ENCODE measurements around the gene RNF138.
"Not testable (repeated sequence)": the region's sequence is repeated elsewhere in the genome, so short reads cannot be mapped to it uniquely, and the experiment has no call there.

RNF138 gene

DNA sequence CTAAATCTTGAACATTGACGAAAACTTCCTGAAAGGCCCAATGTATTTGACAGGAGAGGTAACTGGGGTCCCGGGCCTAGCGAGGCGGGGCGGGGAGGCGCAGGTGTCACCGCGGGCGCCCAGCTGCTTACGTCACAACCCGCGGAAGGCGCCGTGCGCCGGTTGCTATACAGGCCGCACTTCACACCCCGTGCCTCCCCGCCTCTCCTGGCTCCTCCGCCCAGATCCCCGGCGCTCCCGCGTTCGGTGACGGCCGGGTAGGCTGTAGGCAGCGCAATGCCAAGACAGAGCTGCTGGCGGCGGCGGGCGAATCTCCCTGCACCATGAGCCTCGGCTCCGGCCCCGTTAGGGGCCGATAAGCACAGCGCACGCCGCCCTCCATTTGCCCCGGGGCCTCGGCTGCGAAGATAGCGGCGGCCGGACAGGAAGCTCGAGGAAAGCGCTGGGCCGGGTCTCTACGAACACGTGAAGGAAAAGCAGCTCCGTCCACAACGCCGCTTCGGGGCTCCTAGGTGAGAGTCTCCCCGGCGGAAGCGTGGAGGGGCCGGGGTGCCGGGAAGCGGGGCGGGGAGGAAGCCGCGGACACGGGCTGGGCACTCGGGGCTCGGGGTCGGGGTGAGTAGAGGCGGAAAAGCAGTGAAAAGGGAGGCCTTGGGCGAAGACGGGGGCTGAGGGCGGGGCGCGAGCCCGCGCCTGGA lies at the start of gene RNF138:
Gene RNF138, plus strand, starts transcription at position 151 of the 698 bp plus-strand sequence. CDS start 903 bp downstream, outside the sequence.
- DNase-seq (ENCODE audit: extremely low read depth in 1 of 2, low read depth in 1 of 2) = peak; percentile 79

DNA sequence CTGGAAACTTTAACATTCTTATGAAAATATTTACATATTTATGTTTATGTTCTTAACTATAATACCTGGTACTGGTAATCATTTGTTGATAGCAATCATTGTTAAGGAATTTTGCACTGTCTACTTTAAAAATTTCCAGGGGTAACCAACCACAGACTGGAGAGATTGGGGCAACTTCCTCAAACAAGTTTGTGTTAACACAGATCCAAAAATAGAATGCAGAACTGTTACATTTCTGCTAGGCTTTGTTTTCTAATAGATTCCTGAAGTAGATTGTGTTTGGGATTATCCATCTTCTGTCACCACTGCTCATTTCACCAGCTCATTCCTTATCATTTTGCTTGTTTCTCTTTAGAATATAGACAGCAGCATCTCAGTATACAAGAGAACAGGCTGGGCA lies 49.3 kb upstream of the RNF138 start:
- DNase-seq (ENCODE audit: extremely low read depth in 1 of 2, low read depth in 1 of 2) = no peak

- no peak for DNase-seq (ENCODE audit: extremely low read depth in 1 of 2, low read depth in 1 of 2)
Observed at GRCh38 chr18:32048507-32049091, 43.1 kb upstream of the RNF138 start.

- DNase-seq (ENCODE audit: extremely low read depth in 1 of 2, low read depth in 1 of 2) = peak in 1 of 2 donors; percentile 59
Observed at GRCh38 chr18:32049393-32050171, 42.1 kb upstream of the RNF138 start.

GRCh38 chr18:32056613-32057358 lies 34.9 kb upstream of the RNF138 start:
- no peak for DNase-seq (ENCODE audit: extremely low read depth in 1 of 2, low read depth in 1 of 2)

DNA sequence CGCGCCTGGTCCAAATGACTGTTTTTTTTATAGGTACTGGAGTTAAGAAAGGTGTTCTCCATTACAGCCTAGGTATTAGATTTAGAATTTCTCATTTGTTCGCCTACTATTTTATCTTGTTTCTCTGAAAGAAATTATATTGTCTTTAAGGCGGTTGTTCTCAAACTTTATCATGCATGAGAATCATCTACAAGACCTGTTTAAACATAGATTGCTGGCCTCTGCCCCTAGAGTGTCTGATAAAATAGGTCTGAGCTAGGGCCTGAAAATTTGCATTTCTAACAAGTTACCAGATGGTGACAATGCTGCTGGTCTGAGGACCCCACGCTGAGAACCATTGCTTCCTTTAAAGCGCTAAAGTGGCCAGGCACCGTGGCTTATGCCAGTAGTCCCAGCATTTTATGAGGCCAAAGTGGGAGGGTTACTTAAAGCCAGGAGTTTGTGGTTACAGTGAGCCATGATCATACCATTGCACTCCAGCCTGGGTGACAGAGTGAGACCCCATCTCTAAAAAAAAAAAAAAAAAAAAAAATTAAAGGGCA lies 34.0 kb upstream of the RNF138 start:
- no peak for DNase-seq (ENCODE audit: extremely low read depth in 1 of 2, low read depth in 1 of 2)

DNA sequence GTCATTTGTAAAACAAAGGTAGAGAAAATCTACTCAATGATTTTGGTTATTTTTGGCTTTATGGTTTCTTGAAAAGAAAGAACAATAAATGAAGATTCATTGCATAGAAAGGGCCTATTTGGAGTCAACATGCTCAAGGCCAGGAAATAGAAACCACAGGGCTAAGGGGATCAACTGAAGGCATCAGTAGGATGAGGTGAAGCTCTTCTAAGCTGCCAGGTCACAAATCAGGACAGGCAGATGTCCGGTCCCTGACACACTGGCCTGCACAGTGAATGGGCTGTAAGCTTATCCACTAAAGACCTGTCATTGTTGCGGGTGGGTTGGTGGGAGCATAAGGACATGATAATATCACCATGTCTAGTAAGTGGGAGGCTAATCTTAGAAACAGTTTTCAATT lies 31.6 kb upstream of the RNF138 start:
- no peak for DNase-seq (ENCODE audit: extremely low read depth in 1 of 2, low read depth in 1 of 2)

DNA sequence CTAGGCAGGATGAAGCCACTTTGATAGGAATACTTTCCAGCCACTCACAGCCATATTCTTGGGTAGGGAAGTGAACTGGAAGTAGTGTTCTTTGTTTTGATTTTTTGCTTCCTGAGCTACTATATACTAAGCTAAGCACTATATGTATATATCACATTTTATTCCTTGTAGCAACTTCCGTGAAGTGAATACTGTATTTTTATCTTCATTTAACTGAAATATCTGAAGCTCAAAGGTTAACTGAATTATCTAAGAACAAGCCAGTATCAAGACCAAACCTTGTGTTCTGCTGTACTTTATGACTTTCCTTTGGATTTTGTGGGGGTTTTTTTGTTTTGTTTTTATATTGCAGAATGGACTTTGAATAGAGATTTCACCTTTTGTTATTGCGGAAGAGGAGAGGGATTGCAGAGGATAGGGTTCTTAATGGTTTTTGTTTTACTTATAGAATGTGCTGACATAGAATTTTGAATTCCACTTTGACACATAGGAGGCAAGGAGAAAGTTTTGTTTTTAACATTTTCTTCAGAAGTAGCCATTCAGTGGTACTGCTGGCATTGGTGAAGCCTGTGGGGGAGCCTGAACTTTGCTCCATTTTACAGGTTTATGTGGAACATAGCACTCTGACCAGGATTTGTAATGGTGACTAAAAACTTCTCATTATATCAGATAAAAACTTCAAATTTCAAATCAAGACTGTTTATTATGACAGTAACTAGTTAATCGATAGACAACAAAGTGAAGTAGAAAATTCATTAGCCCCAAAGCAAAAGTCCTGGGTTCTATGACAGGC lies 24.1 kb upstream of the RNF138 start:
- DNase-seq (ENCODE audit: extremely low read depth in 1 of 2, low read depth in 1 of 2) = no peak

GRCh38 chr18:32072321-32072720 lies 19.4 kb upstream of the RNF138 start:
- no peak for DNase-seq (ENCODE audit: extremely low read depth in 1 of 2, low read depth in 1 of 2)

DNA sequence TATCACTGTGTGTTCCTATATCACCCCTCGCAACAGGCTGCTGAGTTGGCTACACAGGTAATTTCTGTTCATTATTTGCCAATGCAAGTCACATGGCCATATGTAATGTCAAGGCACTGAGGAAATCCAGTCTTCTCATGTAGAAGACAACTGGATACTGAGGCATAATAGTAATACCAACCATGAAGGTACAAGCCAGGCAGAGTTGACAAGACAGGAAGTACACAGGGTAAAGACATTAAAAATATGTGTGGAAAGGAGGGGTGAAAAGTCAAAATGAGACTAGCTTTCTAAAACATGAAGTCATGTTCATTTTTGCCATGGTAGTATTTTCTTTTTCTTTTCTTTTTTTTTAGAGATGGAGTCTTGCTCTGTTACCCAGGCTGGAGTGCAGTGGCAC lies 17.5 kb upstream of the RNF138 start:
- no peak for DNase-seq (ENCODE audit: extremely low read depth in 1 of 2, low read depth in 1 of 2)

GRCh38 chr18:32078845-32079244 lies 12.8 kb upstream of the RNF138 start:
- no peak for DNase-seq (ENCODE audit: extremely low read depth in 1 of 2, low read depth in 1 of 2)

DNA sequence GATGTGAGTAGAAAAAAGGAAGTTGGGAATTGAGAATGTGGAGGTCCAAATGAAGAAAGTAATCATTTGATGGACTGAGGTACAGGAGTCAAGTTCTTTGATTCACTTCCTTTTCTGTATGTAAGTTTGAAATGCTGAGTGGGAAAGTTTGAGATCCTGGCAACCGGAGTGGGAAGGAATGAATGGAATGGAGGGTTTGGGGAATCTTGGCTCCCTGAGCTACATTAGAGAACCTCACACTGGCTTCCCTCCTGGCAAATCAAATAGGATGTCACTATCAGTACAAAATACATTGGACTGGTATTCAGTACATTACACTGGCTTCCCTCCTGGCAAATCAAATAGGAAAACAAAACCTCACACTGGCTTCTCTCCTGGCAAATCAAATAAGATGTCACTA lies 9.8 kb upstream of the RNF138 start:
- DNase-seq (ENCODE audit: extremely low read depth in 1 of 2, low read depth in 1 of 2) = no peak

- no peak for DNase-seq (ENCODE audit: extremely low read depth in 1 of 2, low read depth in 1 of 2)
Observed at GRCh38 chr18:32083781-32084180, 7.9 kb upstream of the RNF138 start.

DNA sequence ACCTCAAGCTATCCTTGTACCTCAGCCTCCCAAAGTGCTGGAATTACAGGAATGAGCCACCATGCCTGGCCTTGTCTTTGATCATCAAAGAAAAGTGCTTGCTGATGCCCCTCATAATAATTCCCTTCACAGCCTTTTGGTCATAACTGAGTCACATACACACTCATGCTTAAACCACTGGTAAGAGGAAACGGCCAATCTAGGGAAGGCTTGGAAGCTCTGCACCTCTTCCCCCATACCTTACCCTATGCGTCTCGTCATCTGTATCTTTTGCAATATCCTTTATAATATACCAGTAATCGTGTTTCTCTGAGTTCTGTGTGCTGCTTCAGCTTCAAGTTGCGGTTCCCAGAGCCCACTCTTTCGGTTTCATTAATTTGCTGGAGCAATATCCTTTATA lies 4.8 kb upstream of the RNF138 start:
- DNase-seq (ENCODE audit: extremely low read depth in 1 of 2, low read depth in 1 of 2) = no peak

DNA sequence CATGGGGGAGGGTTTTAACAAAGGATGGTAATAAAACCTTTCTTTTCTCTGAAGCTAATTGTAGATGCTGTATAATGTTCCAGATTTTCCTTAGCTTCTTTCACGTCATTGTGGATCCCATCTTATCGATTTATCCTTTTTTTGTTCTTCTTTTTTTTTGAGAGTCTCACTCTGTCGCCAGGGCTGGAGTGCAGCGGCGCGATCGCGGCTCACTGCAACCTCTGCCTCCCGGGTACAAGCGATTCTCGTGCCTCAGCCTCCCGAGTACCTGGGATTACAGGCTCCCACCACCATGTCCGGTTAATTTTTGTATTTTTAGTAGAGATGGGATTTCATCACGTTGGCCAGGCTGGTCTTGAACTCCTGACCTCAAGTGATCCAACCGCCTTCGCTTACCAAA lies 843 bp upstream of the RNF138 start:
- DNase-seq (ENCODE audit: extremely low read depth in 1 of 2, low read depth in 1 of 2) = not testable (repeated sequence)

GRCh38 chr18:32091325-32091723 lies 350 bp upstream of the RNF138 start:
- no peak for DNase-seq (ENCODE audit: extremely low read depth in 1 of 2, low read depth in 1 of 2)

- peak; percentile 99 for DNase-seq (ENCODE audit: extremely low read depth in 1 of 2, low read depth in 1 of 2)
Observed at GRCh38 chr18:32092422-32093101, 888 bp downstream of the RNF138 start.

GRCh38 chr18:32093102-32093511 lies 1.4 kb downstream of the RNF138 start:
- DNase-seq (ENCODE audit: extremely low read depth in 1 of 2, low read depth in 1 of 2) = peak in 1 of 2 donors; percentile 19

DNA sequence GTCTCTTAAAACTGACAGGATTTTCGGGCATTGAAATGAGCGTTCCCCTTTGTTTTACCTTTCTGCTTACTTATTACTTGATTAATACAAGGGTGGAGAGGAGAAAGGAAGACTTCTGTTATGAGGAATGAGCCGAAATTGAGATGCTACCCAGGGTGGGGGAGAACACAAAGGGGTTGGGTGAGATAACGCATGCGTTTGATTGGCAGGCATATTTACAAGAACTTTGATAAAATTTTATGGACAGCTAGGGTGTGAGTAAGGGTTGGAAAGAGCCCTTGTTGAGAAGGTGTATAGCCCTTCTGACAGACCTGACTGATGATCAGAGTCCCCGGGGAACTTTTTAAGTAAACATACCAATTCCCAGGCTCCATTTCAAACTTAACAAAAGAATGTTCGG lies 1.8 kb downstream of the RNF138 start:
- no peak for DNase-seq (ENCODE audit: extremely low read depth in 1 of 2, low read depth in 1 of 2)
